Erythroblast (primary cell): ENCODE data around the gene RILP.

Source experiments
- DNase-seq, 2 experiments: peaks; one replicate each; lab custom pipeline; 2025; lab: John Stamatoyannopoulos, UW
- GATA1 ChIP-seq: IDR thresholded peaks from 2 replicates; pipeline ENCODE4 v1.6.1; 2011; ENCODE audit warnings: low read depth, mild to moderate bottlenecking, control low read depth, low read length, moderate library complexity
- POLR2A ChIP-seq: IDR thresholded peaks from 2 replicates; pipeline ENCODE4 v1.6.1; 2011; ENCODE audit warnings: mild to moderate bottlenecking, low read length

The RILP gene

GRCh38 chr17:1628856-1629503, 20.7 kb downstream of the RILP start:
- DNase-seq, result peak; percentile 96 to 98
- no peak for TF ChIP-seq GATA1
- peak; percentile 65 for TF ChIP-seq POLR2A

DNA sequence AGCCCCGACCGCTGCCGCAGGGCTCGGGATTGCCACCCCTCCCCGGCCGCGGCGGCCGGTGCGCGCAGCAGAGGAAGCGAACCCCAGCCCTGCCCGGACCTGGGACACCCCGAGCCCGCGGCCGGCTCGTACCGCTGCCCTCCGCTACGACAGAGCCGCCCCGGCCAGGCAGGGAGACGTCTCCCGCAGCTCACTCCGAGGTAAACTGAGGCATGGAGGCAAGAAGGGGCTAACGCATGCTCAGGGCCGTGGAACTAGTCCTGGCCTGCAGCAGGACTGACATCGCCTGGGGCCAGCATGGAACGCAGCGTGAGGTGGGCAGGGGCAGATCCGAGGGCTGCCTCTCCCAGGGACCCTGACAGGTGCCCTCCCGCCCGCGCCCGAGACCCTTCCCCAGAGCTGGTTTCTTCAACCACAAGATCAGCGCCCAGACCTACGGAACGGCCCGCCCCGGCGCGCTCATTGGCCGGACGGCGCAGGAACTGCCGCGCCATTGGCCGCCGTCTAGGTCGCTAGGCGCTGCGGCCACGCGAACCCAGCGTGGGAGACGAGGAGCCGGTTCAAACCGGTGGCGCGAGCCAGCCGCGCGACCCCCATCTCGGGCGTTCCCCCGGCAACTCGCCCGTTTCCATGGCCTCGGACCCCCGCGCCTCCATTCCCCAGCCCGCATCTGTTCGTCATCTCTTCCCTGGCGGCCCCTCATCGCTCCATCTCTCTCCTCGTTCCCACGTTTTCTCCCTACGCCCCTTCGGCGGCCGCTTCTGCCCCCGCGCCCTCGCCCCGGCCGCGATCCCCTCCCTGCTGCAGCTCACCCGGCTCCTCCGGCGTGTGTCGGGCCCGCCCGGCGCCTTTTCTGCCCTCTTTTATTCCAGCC, 21.4 kb downstream of the RILP start, which contains the start of gene SLC43A2:
SLC43A2 (minus strand) TSS at position 853 of the 874 bp plus-strand sequence. CDS start 960 bp downstream, outside the sequence.
- TF ChIP-seq POLR2A, result peak; percentile 71
- no peak for TF ChIP-seq GATA1
- DNase-seq, result peak; percentile 86 to 92

- DNase-seq, result peak; percentile 53 to 66
- TF ChIP-seq GATA1 (no peak), POLR2A (no peak)
These were observed 22.3 kb downstream of the RILP start for GRCh38 chr17:1627182-1627981.

DNA sequence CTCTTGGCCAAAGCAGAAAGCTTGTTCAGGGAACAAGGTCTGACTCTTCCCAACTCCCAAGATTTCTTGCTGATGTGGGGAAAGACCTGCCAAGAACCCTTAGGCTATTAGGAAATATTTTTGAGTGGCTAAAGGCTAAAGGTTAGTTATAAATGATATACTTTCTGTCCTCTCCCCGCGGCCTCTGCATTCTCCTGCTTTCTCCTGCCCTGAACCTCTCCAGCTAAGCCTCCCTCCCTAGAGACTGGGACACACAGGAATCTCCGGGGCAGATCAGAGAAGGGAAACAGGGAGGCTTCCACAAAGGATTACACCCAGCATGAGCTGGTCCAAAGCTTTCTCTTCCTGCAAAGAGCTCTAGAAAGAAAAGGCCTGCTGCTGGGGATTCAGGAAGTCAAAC, 23.3 kb downstream of the RILP start:
- DNase-seq, result no peak
- TF ChIP-seq POLR2A (no peak), GATA1 (no peak)

- peak; percentile 56 for DNase-seq
- TF ChIP-seq POLR2A, result no peak
- no peak for TF ChIP-seq GATA1
These were observed 24.1 kb downstream of the RILP start for GRCh38 chr17:1625581-1625980.

DNA sequence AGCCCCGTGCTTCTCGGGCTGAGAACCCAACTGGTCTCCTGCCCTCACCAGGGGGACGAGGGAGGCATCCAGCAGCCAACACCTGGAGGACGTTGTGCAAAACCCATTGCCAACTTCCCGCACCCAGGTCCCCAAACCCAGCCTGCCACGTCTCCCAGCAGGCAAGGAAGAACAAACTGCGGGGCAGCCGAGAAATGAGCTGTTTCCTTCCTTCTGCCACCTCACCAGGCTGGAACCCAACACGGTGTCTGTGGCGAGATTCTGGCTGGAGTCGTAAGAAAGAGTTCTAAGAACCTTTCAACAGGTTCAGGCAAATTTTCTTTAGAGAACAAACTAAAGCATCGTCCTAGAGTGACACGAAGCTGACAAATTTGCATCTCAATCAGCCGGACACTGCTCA, 24.6 kb downstream of the RILP start:
- TF ChIP-seq POLR2A (no peak), GATA1 (no peak)

GRCh38 chr17:1624650-1625049, 25.0 kb downstream of the RILP start:
- DNase-seq, result no peak
- no peak for TF ChIP-seq GATA1
- no peak for TF ChIP-seq POLR2A

More for the DNA sequence above, 24.6 kb downstream of the RILP start:
- no peak for DNase-seq

DNA sequence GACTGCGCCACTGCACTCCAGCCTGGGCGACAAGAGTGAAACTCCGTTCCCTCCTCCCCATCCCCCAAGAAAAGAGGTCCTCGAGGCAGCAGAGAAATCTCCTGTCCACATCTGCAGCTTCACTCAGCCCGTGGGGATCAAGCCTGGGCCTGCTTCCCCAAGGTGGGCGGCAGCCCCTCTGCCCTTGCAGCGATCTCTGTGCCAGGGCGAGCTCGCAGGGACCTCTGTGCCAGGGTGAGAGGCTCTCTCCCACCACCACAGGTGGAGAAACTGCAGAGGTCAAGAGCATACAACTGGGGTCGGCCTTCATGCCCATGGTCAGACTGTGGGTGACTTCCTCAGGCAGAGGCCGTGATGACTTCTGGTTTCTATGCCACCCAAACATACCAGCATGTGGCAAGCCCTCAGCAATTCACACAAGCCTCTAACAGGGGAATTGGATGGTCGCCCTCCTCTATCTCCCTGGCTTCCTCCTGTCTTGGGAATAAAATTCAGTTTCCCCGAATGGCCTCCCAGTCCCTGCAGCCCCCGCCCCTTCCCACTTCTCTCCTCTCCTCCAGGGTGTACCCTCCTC, 26.5 kb downstream of the RILP start:
- TF ChIP-seq POLR2A (no peak), GATA1 (no peak)
- DNase-seq, result no peak

DNA sequence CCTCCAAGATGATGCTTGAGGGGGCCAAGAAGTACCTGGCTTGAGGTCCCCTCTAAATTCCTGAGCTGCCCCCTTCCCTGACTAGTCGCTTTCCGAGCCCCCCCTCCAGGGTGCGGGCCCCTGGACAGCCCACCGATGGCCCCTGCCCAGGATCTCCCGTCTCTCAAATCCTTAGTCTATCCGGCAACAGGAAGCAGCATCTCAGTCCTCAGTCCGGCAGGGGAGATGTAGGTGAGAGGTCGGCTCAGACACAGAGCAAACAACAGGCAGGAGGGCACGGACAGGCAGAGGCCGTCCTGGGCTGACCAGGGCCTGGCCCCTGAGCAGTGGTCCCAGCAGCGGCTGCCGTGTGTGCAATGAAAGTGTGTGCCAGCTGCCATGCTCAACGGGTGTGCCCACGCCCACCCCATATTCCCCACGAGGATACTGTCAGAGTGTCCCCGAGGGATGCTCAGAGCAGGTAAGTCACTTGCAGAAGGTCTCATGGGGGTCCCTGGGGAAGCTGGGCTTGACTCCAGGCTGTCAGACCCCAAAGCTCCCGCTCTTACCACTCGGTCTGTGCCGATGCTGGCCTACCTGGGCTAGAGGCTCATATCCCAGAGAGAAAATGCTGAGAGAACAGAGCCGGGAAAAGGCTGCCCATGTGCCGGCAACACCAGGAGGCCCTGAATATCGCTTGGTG, 28.3 kb downstream of the RILP start:
- no peak for TF ChIP-seq POLR2A
- TF ChIP-seq GATA1, result no peak
- DNase-seq, result no peak

DNA sequence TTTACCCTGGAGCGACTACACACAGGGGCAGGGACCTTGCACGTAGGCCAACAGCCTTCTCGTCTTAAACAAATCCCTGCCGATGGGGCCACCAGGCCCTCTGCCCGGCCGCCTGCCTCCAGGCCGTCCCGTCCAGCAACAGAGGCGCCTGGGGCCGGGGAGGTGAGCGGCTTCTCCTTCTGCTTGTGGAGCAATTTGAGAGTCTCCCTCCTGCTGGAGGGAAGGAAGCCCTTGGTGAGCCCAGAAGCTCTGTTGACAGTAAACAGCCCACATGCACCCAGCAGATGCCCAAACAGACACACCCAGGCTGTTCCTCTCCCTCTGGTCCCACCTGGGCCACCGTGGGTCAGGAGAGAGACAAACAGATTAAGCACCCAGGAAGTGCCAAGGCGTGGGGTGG, 29.2 kb downstream of the RILP start:
- no peak for DNase-seq
- TF ChIP-seq POLR2A (no peak), GATA1 (no peak)

- TF ChIP-seq POLR2A (no peak), GATA1 (no peak)
- peak in 1 of 2 experiments; percentile 61 for DNase-seq
These were observed 32.0 kb downstream of the RILP start for GRCh38 chr17:1617620-1618174.

- TF ChIP-seq GATA1 (no peak), POLR2A (no peak)
- DNase-seq, result no peak
These were observed 33.6 kb downstream of the RILP start for GRCh38 chr17:1616101-1616500.

DNA sequence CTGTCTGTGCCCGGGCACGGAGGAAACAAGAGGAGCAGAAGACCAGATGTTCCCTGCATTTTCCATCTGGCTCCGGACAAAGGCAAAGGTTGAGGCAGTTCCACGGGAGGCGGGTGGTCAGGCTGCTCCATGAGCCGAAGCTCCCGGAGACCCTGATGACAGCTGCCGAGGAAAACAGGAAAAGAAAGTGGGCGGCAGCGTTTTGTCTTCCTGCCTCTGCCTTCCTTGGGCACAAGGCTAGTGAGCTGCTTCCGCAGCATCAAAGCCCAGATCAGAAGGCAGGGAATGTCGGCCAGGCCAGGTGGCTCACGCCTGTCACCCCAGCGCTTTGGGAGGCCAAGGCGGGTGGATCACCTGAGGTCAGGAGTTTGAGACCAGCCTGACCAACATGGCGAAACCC, 37.3 kb downstream of the RILP start:
- DNase-seq, result no peak
- TF ChIP-seq GATA1 (no peak), POLR2A (no peak)
